K562 (cell line): ENCODE data around the gene NABP2. TPM values are rescaled to one million over a fixed set of nuclear protein-coding genes. Genes with fewer than 3 reads are reported as not detected.

ENCODE experiments used
- ATAC-seq: fragments of 200-7000 bp; cut with Tn5 transposase; 3 replicates; pipeline ENCODE4 v1.9.1; 2020; ENCODE audit warnings: moderate library complexity
- BruUV-seq: library from RNA; stranded (reverse); fragments of 400-500 nt; replicated peaks from 2 replicates; lab custom pipeline; 2021; lab: Mats Ljungman, UMichigan
- CTCF ChIA-PET: fragments of 300-600 bp; formaldehyde crosslinking; extraction: SDS; loops from one replicate; lab custom pipeline; 2021; ENCODE audit warnings: low intra/inter-chr PET ratio; lab: Yijun Ruan, JAX
- POLR2A ChIA-PET: fragments of 300-600, 350-650 bp; sonication (Branson Sonifier 250); formaldehyde crosslinking; extraction: SDS; loops from one replicate; lab custom pipeline; 2021; ENCODE audit warnings: antibody characterized with exemption, inconsistent platforms; lab: Yijun Ruan, JAX
- DNase-seq, 4 experiments: peaks; one replicate each; pipeline versions ENCODE4 v3.0.0 to v3.0.0-alpha.2; 2011 to 2018; ENCODE audit warnings: low spot score in 3 of 4, mixed read lengths in 3 of 4; ENCODE audit errors: extremely low read depth in 1 of 4
- FAIRE-seq: peaks from 2 replicates; lab custom pipeline; 2011; peaks lifted over from hg19 to GRCh38; lab: Jason Lieb, UNC
- H2AFZ ChIP-seq: 2 replicates; pipeline ENCODE4 v1.6.0; 2011; ENCODE audit warnings: low read depth, low read length, control low read depth, inconsistent platforms
- H3K27ac ChIP-seq: fragments of 200-600 bp; 3 replicates; pipeline ENCODE4 v1.8.0; 2011; ENCODE audit warnings: low read depth, mild to moderate bottlenecking, control low read depth, inconsistent platforms, low read length, moderate library complexity, mixed read lengths; ENCODE audit errors: extremely low read depth
- H3K27me3 ChIP-seq, 2 experiments: fragments of 300-600 bp in 1 of 2; 2 replicates in 1 of 2; 3 replicates in 1 of 2; pipeline versions ENCODE4 v1.6.0 to v1.8.0; 2011; ENCODE audit warnings: inconsistent platforms in 2 of 2, low read length in 2 of 2, mild to moderate bottlenecking in 1 of 2, mixed read lengths in 1 of 2, moderate library complexity in 1 of 2; ENCODE audit not compliant: control insufficient read depth in 2 of 2, insufficient read depth in 2 of 2
- H3K36me3 ChIP-seq: fragments of 300-600 bp; 3 replicates; pipeline ENCODE4 v1.8.0; 2011; ENCODE audit warnings: mild to moderate bottlenecking, low read length, inconsistent platforms; ENCODE audit not compliant: control insufficient read depth, insufficient read depth
- H3K4me1 ChIP-seq, 2 experiments: fragments of 200-600 bp in 1 of 2; replicated peaks in 1 of 2; 2 replicates in 1 of 2; 3 replicates in 1 of 2; pipeline versions ENCODE4 v1.5.1 to v1.8.0; 2011; ENCODE audit warnings: inconsistent platforms in 2 of 2, low read length in 2 of 2, mild to moderate bottlenecking in 1 of 2, mixed read lengths in 1 of 2, moderate library complexity in 1 of 2; ENCODE audit not compliant: control insufficient read depth in 2 of 2, insufficient read depth in 2 of 2
- H3K4me2 ChIP-seq: 2 replicates; pipeline ENCODE4 v1.6.1; 2011; ENCODE audit warnings: low read length, control low read depth, inconsistent platforms, mixed read lengths; ENCODE audit not compliant: insufficient read depth
- H3K4me3 ChIP-seq: fragments of 200-600 bp; sonication (generic), shearing (Covaris generic); 2 replicates; pipeline ENCODE4 v1.5.1; 2016; ENCODE audit warnings: control low read depth, inconsistent platforms
- H3K79me2 ChIP-seq: fragments of 200-600 bp; 3 replicates; pipeline ENCODE4 v1.8.0; 2011; ENCODE audit warnings: low read length, inconsistent platforms; ENCODE audit not compliant: control insufficient read depth, insufficient read depth
- H3K9ac ChIP-seq, 2 experiments: 2 replicates each; pipeline versions ENCODE4 v1.6.0 to v1.6.1; 2011; ENCODE audit warnings: low read depth in 2 of 2, low read length in 2 of 2, control low read depth in 1 of 2, inconsistent platforms in 1 of 2, mild to moderate bottlenecking in 1 of 2, mixed read lengths in 1 of 2; ENCODE audit not compliant: insufficient read depth in 1 of 2
- H3K9me1 ChIP-seq: one replicate; pipeline ENCODE4 v1.6.0; 2011; ENCODE audit warnings: inconsistent platforms, mild to moderate bottlenecking, low read length, moderate library complexity; ENCODE audit not compliant: control insufficient read depth, insufficient read depth
- H3K9me3 ChIP-seq: replicated peaks from 2 replicates; pipeline ENCODE4 v1.5.1; 2011; ENCODE audit warnings: low read depth, low read length, inconsistent platforms; ENCODE audit not compliant: control insufficient read depth, insufficient read depth
- H4K20me1 ChIP-seq: replicated peaks from 2 replicates; pipeline ENCODE4 v1.6.1; 2011; ENCODE audit warnings: low read length, inconsistent platforms, mixed read lengths; ENCODE audit not compliant: control insufficient read depth, insufficient read depth
- BDP1 ChIP-seq: IDR thresholded peaks from 3 replicates; pipeline ENCODE4 v1.6.1; 2011; ENCODE audit not compliant: insufficient read length, insufficient read depth
- CTCF ChIP-seq, 3 experiments: IDR thresholded peaks in 2 of 3; conservative IDR thresholded peaks in 1 of 3; 2 replicates each; pipeline ENCODE4 v1.5.1; 2011 to 2012; ENCODE audit warnings: low read length in 3 of 3, mild to moderate bottlenecking in 3 of 3, control low read depth in 2 of 3, improper control_type of control experiment in 1 of 3, inconsistent platforms in 1 of 3, low read depth in 1 of 3, mixed read lengths in 1 of 3, moderate library complexity in 1 of 3; ENCODE audit not compliant: insufficient read depth in 2 of 3
- CXXC5 ChIP-seq: fragments of 250-450 bp; sonication (Bioruptor Pico); IDR thresholded peaks from 2 replicates; pipeline ENCODE4 v1.8.0; 2022; ENCODE audit warnings: inconsistent platforms, mild to moderate bottlenecking, moderate library complexity
- EP300 ChIP-seq: IDR thresholded peaks from 2 replicates; pipeline ENCODE4 v1.6.1; 2012; ENCODE audit warnings: low read length, improper control_type of control experiment
- GATAD2B ChIP-seq: fragments of 450-650 bp; IDR thresholded peaks from 2 replicates; pipeline ENCODE4 v1.6.1; 2017; ENCODE audit warnings: mild to moderate bottlenecking, borderline replicate concordance
- GTF3C2 ChIP-seq: IDR thresholded peaks from 3 replicates; pipeline ENCODE4 v1.6.1; 2011; ENCODE audit warnings: borderline replicate concordance, mild to moderate bottlenecking, moderate library complexity; ENCODE audit not compliant: insufficient read length; ENCODE audit errors: extremely low read depth
- HCFC1 ChIP-seq: IDR thresholded peaks from 2 replicates; pipeline ENCODE4 v1.6.1; 2012; ENCODE audit warnings: low read depth, low read length, improper control_type of control experiment
- ILF3 ChIP-seq: fragments of 450-650 bp; IDR thresholded peaks from 2 replicates; pipeline ENCODE4 v1.6.1; 2018; ENCODE audit warnings: antibody characterized with exemption, mild to moderate bottlenecking, moderate library complexity, borderline replicate concordance
- KAT7 ChIP-seq: sonication (generic); formaldehyde crosslinking; IDR thresholded peaks from 2 replicates; pipeline ENCODE4 v1.8.0; 2022; ENCODE audit warnings: missing genetic modification reagents, mild to moderate bottlenecking, borderline replicate concordance
- MEF2D ChIP-seq: conservative IDR thresholded peaks from 2 replicates; pipeline ENCODE4 v1.6.1; 2016; ENCODE audit warnings: low read depth, missing genetic modification characterization, missing compliant biosample characterization
- MNT ChIP-seq, 2 experiments: fragments of 450-650 bp; conservative IDR thresholded peaks; 2 replicates each; pipeline ENCODE4 v1.6.1; 2017; ENCODE audit warnings: mild to moderate bottlenecking in 2 of 2, moderate library complexity in 2 of 2
- MYNN ChIP-seq, 2 experiments: sonication (generic); formaldehyde crosslinking in 1 of 2; IDR thresholded peaks; 2 replicates each; pipeline versions ENCODE4 v1.5.0 to v1.6.1; 2016 to 2020; ENCODE audit warnings: antibody characterized with exemption in 1 of 2, missing genetic modification reagents in 1 of 2
- NR3C1 ChIP-seq: sonication (generic); formaldehyde crosslinking; IDR thresholded peaks from 2 replicates; pipeline ENCODE4 v1.8.1; 2022; ENCODE audit warnings: missing genetic modification reagents
- WGBS: fragments of 100-300 bp; shearing (Covaris generic); methylation state at CpG from one replicate; pipeline ENCODE4 v1.1.6; 2016; ENCODE audit warnings: low coverage, mixed read lengths; ENCODE audit not compliant: insufficient coverage; ENCODE audit errors: missing lambda C conversion rate; 5-methylcytosine and 5-hydroxymethylcytosine counted together
- in situ Hi-C: fragments of 300-500 bp; cut with MboI; formaldehyde crosslinking; loops from 4 replicates; pipeline ENCODE4 v1.15.0; 2018; ENCODE audit warnings: inconsistent platforms, mixed read lengths
- intact Hi-C: fragments of 100-400 bp; cut with micrococcal nuclease; formaldehyde crosslinking; loops from 2 replicates; pipeline ENCODE4 v1.14.2; 2022
- polyA plus RNA-seq, 8 experiments: library from polyadenylated mRNA; depleted of rRNA in 4 of 8; stranded (reverse) in 5 of 8; unstranded in 3 of 8; fragments of >200 nt; fragmentation: Nextera tagmentation in 2 of 8; fragmentation: Illumina TruSeq in 1 of 8; extraction: Ambion mirVana in 2 of 8; extraction: Trizol in 1 of 8; gene quantifications; 2 replicates each; pipeline versions ENCODE4 v1.2.1 to v1.2.3, GENCODE V29; 2011 to 2014; ENCODE audit warnings: inconsistent platforms in 1 of 8, missing spikeins in 1 of 8
- total RNA-seq, 7 experiments: library from RNA; depleted of rRNA in 6 of 7; stranded (reverse); fragments of >200 nt in 6 of 7; fragmentation: Illumina TruSeq in 2 of 7; extraction: Trizol in 2 of 7; gene quantifications; 2 replicates each; pipeline versions ENCODE4 v1.2.1 to v1.2.3, GENCODE V29; 2011 to 2021; ENCODE audit warnings: low replicate concordance in 1 of 7

The NABP2 gene
- total and polyA plus RNA-seq, 9 of the 15 experiments (the other 6 are each of a cell fraction or from before 2014, with no cell fraction given), result 11.3 to 60.6 (median 43.5) TPM

GRCh38 chr12:56189099-56189917, 34.8 kb upstream of the NABP2 start, which contains the start of gene SMARCC2:
TSS of gene SMARCC2 (minus strand) at chr12:56189483. CDS start at chr12:56189461, 22 bp downstream.
- peak; percentile 44 for FAIRE-seq
- in situ Hi-C loops, result loop anchor here (5.0 kb wide), 1 partner anchor 62 kb away; the partner anchor contains the start of gene ESYT1
- intact Hi-C loops, result loop anchor here (1.0 kb wide), 1 partner anchor 63 kb away; no protein-coding TSS in a partner anchor
- peak; percentile 64; the same call in 1 of the 2 replicates for TF ChIP-seq GATAD2B
- TF ChIP-seq MNT (conservative IDR thresholded peaks at IDR 0.05), result 0 out of 4 replicates have a peak, but pooled peaks have one; percentile 14 to 32
- peak; percentile 61 for TF ChIP-seq CXXC5
- TF ChIP-seq HCFC1, result peak; percentile 46
- no peak for TF ChIP-seq NR3C1 (CRISPR knock-in tag)
- TF ChIP-seq BDP1, result no peak
- peak; percentile 87 for TF ChIP-seq GTF3C2
- no peak for TF ChIP-seq KAT7 (CRISPR knock-in tag)
- TF ChIP-seq MEF2D (tag), result no peak
- TF ChIP-seq CTCF (IDR thresholded peaks at IDR 0.05 in 2 of 3, conservative IDR thresholded peaks at IDR 0.05 in 1 of 3; ENCODE audit: insufficient read depth in 2 of 3, low read depth in 1 of 3, low read length in 3 of 3), result peak; percentile 72 to 95 (median 95)
- TF ChIP-seq MYNN (IDR thresholded peaks at IDR 0.05), result peak; percentile 54; the same call in 1 of the 2 replicates
- TF ChIP-seq MYNN (CRISPR knock-in tag; IDR thresholded peaks at IDR 0.05), result no peak
- 0 out of 2 replicates have a peak, but pooled peaks have one; percentile 14 for TF ChIP-seq ILF3
- peak; percentile 6; the same call in 1 of the 2 replicates for TF ChIP-seq EP300

More at GRCh38 chr12:56189099-56189917, 34.8 kb upstream of the NABP2 start, which contains the start of gene SMARCC2:
- no TSS peak for BruUV-seq
- Histone ChIP-seq H3K79me2 (peaks cover 42% of the 10 kb centered on the region), H3K36me3 (peaks cover 30% of the 10 kb centered on the region), H3K27me3 (no peaks in the 10 kb centered on the region), H3K4me3 (peak within 1 kb of the TSS; percentile 85), H2AFZ (peak within 1 kb of the TSS; percentile 98), H3K9me1 (no peaks in the 10 kb centered on the region), H3K9me3 (no peaks in the 10 kb centered on the region), H4K20me1 (no peaks in the 10 kb centered on the region), H3K9ac (peak within 1 kb of the TSS; percentile 84 to 96), H3K4me1 (peaks cover 4 to 16% of the 10 kb centered on the region in 2 experiments; a peak in 3 of 5 replicates), H3K4me2 (peak within 1 kb of the TSS; percentile 95), H3K27ac (peak within 1 kb of the TSS; percentile 88)
- peak; percentile 89 for ATAC-seq
- under 1% methylated on average over 25 of the region's 93 CpGs for WGBS
- POLR2A ChIA-PET, result interaction anchor here (0.6 to 5.9 kb wide), 29 partner anchors 9 to 862 kb away, joined by 3 to 54 read pairs (median 4); partner anchors contain the start of genes COQ10A, ESYT1, MYL6 and RNF41
- DNase-seq, result peak; percentile 94 to 95 (median 94)
- CTCF ChIA-PET, result interaction anchor here (0.7 to 2.9 kb wide), 11 partner anchors 33 to 451 kb away, joined by 3 to 36 read pairs (median 5); partner anchors contain the start of genes ANKRD52, GDF11, NABP2 and RNF41
